ENCODE data around the gene MEF2D.
A peak's percentile ranks its signal among the peaks of the same experiment; 100 is the strongest.

MEF2D gene

GRCh38 chr1:156485984-156486383 is 14.6 kb downstream of the MEF2D start:
- no peak for DNase-seq

GRCh38 chr1:156484480-156485058 is 16.0 kb downstream of the MEF2D start:
- no peak for DNase-seq

GRCh38 chr1:156483397-156483796 is 17.2 kb downstream of the MEF2D start:
- no peak for DNase-seq

- DNase-seq = no peak
Observed at GRCh38 chr1:156482276-156482675, 18.3 kb downstream of the MEF2D start.

GRCh38 chr1:156481527-156481926 is 19.0 kb downstream of the MEF2D start:
- DNase-seq = no peak

- no peak for DNase-seq
Observed at GRCh38 chr1:156480411-156481192, 20.0 kb downstream of the MEF2D start.

- DNase-seq = no peak
Observed at GRCh38 chr1:156480016-156480370, 20.6 kb downstream of the MEF2D start.

- DNase-seq = no peak
Observed at GRCh38 chr1:156479093-156480015, 21.2 kb downstream of the MEF2D start.

- no peak for DNase-seq
Observed at GRCh38 chr1:156478250-156478627, 22.3 kb downstream of the MEF2D start.

- no peak for DNase-seq
Observed at GRCh38 chr1:156477526-156478249, 22.9 kb downstream of the MEF2D start.

- DNase-seq = no peak
Observed at GRCh38 chr1:156476501-156477298, 23.9 kb downstream of the MEF2D start.

- DNase-seq = no peak
Observed at GRCh38 chr1:156475568-156476500, 24.7 kb downstream of the MEF2D start.

GRCh38 chr1:156474966-156475365 is 25.6 kb downstream of the MEF2D start:
- no peak for DNase-seq

- DNase-seq = peak; percentile 96
Observed at GRCh38 chr1:156471496-156472490, 28.8 kb downstream of the MEF2D start.

GRCh38 chr1:156470473-156470872 is 30.1 kb downstream of the MEF2D start:
- DNase-seq = no peak

- no peak for DNase-seq
Observed at GRCh38 chr1:156468693-156469345, 31.8 kb downstream of the MEF2D start.

GRCh38 chr1:156467906-156468305 is 32.7 kb downstream of the MEF2D start:
- DNase-seq = no peak

- DNase-seq = no peak
Observed at GRCh38 chr1:156467385-156467784, 33.2 kb downstream of the MEF2D start.

GRCh38 chr1:156465747-156466365 is 34.7 kb downstream of the MEF2D start:
- DNase-seq = no peak

Measured in NCI-H748 treated with DMSO at 0.1 percent for 48 hours (cell line).